HG02970 (cell line): ENCODE measurements around the gene GLCE.

Experiments
- ATAC-seq: cut with Tn5 transposase; IDR thresholded peaks from one replicate; pipeline ENCODE4 v1.9.1; 2021; ENCODE audit warnings: mild to moderate bottlenecking, moderate library complexity, moderate number of reproducible peaks; ENCODE audit not compliant: unreplicated experiment, low FRiP score

GLCE gene

DNA sequence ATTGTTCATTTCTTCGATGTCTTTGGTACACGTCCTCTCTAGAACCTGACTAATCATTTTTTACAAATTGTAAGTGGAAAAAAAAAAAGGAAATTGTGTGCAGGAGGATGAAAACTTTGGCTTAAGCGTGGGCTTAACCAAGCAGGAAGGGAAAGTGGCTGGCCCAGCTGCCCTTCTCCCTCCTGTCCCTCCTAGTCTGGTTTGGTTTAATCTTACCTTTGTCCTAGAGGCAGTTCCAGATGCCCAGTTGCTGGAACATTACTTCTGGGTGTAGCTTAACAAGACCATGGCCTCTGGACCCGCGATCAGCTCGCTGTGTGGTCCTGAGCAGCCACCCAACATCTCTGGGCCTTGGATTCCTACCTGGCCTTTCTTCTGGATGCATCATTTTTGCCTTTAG lies 153.7 kb downstream of the GLCE start:
- ATAC-seq, result no peak

DNA sequence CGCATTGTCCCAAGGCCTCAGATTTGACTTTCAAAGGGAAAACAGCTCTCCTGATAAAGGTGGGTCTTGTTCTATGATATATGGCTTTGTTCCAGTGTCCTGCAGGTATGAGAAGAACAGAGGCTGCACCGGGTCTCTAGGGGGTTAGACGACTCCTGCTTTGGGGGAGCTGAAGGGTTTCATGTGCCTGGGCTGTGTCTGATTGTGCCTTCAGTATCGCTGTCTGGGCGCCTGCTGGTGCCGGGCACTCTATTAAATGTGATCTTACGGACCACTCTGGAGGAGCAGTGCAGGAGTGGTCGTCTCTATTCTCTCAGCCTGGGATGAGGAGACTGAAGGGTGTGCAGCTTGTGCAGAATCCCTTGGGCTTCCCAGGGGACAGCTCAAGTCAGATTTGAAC lies 154.3 kb downstream of the GLCE start:
- no peak for ATAC-seq

DNA sequence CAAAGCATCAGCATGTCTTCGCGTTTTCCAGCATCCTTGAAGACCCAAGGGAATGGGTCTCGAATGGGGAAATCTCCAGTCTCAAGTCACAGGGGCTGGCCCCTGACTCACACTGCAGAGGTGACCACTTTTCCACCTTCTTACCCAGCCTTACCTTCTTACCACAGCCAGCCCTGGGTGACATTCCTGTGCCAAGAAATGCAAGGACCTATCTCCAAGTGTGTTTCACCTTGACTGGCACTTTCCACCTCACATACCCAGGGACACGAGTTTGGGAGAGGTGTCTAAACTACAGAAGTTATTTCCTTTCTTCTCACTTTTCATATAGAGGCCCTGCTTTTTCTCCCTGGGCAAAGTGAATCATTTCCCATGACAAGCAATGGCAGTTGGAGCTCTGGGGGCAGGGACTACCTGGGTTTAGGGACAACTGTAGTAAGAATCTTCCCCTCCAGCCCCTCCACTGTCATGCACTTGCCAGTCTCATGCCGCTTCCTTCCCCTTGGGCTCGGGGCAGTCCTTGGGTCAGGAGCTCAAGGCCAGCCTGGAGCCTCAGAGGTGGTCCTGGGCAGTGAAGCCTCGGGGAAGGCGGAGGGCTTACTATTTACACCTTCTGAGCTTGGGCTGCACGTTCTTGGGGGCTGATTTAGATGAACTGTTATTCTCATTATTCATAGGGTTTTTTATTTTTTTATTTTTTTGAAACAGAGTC lies 155.1 kb downstream of the GLCE start:
- no peak for ATAC-seq

DNA sequence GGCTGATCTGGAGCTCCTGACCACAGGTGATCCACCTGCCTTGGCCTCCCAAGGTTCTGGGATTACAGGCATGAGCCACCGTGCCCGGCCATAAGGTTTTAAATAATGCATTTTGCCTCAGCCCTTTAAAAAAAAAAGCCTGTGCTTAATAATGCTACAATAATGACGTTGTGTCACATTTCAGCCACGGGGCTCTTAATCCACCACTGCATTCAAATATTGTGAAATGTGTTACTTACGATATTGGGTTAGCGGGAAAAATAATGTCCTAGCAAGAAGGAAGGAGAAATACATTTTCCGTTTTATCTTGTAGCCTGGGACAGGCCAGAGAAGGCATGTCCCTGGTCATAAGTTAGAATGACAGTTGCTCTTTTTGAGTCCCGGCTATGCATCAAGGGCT lies 155.9 kb downstream of the GLCE start:
- ATAC-seq, result no peak

DNA sequence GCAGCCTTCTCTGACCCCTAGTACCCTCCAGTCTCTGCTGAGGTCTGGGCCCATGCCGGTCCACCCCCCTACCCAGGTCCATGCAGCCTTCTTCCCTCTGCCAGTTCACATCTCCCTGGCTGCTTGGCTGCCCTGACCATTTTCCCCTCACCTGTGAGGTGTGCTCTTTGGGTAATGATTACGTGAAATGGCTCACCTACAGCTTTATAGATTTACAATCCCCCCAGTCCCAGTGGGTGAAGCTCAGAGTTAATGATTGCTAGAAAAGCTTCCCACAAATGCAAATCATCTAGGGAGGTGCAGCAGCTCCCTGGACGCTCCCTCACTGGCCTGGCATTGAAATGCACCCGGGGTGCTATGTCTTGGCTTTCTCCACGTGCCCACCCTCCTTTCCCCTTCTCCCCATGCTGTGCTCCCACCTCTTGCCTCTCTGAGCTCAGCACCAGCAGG lies 157.0 kb downstream of the GLCE start:
- no peak for ATAC-seq

DNA sequence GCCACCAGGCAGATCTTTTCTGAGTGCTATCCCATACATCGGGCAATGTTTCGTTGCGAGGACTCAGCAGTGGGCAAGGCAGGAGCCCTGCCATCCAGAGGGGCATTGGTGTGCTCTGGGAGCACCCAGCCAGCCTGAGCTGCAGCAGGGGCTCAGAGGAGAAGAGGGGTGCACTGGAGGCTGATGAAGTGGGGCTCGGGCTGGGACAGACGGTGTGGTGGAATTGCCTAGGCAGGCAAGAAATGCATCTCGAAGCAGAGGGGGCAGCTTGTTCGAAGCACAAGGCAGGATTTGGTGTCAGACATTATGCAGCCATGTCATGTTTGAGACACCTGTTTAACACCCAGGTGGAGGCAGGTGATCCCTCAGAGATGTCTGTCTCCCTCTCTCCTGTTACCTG lies 157.6 kb downstream of the GLCE start:
- ATAC-seq, result no peak

DNA sequence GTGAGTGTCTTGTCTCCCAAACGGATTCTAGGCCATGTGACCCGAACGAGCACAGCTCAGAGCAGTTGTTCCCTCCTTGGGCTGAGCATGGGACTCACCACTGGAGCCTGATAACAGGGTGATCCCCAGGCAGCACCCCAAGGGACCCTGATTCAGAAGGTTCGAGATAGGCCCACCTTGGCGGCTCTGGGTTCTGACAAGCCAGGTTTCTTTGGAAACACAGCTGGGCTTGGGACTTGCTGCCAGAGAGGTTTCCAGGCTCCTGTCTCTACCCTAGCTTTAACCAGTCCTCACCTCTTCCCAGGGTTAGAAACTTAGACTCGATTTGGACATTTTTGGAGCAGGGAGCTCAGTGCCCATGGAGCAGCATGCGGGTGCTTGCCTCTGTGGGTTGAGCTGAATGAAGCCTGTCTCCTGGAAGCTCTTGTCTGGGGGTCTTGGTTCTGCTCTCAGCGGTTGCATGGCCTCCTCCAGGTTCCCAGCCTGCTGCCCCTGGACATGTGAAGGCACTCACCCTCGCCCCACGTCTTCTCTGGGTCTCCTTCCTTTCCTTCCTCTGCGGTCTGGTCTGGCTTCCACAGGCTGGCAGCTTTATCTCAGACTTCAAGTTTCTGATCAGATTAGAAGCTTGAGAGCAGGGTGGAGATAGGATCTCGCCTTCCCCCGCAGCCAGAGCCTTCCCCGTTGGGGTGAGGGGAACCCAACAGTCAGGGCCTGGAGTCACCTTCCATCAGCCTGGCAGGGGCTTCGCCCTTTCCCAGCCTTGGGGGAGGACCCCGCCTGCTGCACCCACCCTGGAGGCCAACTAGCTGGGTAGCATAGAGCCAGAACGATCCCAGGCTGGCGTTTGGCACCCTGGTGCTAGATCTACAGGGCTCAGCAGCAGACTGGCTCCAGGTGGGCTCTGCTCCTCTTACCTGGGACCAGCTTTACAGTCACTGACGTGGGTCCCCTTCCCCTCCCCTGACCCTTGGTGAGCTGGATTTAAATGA lies 159.2 kb downstream of the GLCE start:
- ATAC-seq, result no peak

DNA sequence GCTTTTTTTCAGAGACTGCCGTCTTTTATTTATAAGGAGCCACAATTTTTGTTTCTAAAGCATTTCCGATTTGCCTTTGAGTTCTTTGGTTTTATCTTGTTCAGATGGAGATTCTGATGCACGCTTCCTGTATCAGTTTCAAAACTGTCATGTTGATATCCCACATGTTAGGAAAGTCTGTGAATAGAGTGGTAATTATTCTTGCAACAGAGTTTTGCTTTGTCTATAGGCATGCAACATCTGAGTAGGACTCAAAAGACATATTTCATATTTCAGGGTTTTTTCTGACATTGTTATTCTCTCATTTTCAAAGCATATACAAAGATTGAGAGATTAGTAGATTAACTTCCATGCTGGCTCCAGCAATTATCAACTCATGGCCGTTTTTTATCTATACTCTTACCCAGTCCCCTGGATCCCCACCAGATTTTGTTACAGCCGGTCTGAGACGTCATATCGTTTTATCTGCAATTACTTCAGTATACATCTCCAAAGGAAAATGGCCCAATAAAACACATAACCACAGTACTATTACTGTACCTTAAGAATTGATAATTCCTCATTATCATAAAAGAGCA lies 160.6 kb downstream of the GLCE start:
- no peak for ATAC-seq
